Measurements from ENCODE around the gene RTP1.
"Not testable (repeated sequence)": the region's sequence is repeated elsewhere in the genome, so short reads cannot be mapped to it uniquely, and the experiment has no call there.

Gene RTP1, protein sequence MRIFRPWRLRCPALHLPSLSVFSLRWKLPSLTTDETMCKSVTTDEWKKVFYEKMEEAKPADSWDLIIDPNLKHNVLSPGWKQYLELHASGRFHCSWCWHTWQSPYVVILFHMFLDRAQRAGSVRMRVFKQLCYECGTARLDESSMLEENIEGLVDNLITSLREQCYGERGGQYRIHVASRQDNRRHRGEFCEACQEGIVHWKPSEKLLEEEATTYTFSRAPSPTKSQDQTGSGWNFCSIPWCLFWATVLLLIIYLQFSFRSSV

DNA sequence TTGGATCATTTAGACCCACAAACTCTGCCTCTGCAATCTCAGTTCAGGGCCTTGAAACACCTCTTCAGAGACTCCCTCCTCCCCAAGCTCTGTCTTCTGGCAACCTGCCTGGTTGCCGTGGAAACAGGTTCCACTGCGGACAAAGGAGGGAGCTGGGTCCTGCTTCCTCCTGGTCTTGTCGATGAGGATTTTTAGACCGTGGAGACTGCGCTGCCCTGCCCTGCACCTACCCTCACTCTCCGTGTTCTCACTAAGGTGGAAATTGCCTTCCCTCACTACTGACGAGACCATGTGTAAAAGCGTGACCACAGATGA, at the start of gene RTP1:
RTP1 (plus strand) TSS at position 152 of the 315 bp plus-strand sequence; CDS start at position 182, 30 bp downstream.
- no peak for DNase-seq (ENCODE audit: low read depth in 3 of 3)

DNA sequence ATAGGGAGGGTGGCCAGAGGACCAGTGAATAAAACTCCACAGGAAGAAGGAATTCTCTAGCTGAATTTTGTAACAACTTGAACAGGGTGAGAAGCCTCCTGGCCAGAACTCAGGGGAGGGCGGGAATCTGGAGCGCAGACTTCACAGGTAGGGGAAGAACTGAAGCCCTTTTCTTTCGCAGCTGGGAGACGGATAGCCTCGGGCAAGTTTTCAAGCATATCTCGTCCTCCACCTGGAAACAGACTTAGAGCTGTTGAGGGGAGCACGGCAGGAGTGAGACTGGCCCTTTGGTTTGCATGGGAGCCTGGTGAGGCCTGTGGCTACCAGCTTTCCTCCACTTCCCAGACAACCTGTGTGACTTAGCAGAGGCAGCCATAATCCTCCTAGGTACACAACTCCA, 47.1 kb upstream of the RTP1 start:
- DNase-seq (ENCODE audit: low read depth in 3 of 3), result no peak

DNA sequence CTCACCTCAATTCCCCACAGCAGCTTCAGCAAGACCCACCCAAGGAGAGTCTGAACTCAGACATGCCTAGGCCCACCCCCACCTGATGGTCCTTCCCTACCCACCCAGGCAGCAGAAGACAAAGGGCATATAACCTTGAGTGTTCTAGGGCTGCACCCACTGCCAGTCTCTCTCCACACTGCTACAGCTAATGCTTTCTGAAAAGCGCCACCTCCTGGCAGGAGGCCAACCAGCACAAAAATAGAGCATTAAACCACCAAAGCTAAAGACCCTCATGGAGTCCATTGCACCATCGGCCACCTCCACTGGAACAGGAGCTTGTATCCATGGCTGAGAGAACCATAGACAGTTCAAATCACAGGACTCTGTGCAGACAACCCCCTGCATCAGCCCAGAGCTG, 46.7 kb upstream of the RTP1 start:
- peak; percentile 41 to 53 (median 51) for DNase-seq (ENCODE audit: low read depth in 3 of 3)

DNA sequence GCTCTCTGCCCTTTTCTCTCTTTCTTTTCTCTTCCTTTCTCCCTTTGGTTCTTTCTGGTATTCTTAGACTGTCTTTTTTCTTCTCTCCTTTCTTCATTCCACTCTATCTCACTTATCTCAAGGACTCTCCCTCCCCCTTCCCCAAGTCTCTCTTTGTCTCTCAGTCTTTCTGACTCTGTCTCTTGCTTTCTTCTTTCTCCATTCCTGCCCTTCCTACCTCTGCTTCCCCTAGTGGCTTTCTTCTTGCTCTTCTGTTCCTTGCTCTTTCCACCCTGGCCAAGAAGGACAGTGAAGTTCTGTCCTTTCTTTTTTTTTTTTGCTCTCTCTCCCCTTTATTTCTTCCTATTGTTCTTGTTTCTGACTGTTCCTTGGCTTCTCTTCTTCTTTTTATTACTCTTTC, 35.7 kb upstream of the RTP1 start:
- no peak for DNase-seq (ENCODE audit: low read depth in 3 of 3)

DNA sequence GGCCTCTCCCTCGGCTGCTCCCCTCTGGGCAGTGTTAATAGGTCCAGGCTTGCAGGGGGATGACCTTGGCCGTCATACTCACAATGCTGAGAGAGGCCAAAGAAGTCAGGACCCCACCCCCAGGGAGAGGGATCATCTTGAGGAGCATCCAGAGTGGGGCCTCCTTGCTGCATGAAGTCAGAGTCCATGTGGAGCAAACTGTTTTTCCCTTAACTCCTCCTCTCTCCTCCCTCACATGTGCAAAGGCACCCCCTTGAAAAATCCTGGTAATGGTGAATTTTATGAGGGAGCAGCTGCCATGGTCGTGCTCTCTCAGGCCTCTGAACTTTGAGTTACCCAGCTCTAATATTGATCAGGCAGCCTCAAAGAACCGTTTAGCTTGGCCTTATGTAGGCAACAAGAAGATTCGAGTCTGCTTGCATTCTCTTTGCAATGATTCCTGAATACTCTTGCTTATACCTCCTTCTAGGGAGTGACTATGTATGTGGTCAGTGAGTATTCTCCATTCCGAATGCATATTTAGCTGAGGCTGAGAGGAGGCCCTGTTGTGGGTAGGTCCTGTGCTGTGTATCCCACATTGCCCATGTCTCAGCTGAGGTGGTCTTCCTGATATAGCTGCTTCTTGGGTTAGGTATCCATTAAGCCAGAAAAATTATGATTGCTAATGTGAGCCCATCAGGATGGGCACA, 34.9 kb upstream of the RTP1 start:
- no peak for DNase-seq (ENCODE audit: low read depth in 3 of 3)

DNA sequence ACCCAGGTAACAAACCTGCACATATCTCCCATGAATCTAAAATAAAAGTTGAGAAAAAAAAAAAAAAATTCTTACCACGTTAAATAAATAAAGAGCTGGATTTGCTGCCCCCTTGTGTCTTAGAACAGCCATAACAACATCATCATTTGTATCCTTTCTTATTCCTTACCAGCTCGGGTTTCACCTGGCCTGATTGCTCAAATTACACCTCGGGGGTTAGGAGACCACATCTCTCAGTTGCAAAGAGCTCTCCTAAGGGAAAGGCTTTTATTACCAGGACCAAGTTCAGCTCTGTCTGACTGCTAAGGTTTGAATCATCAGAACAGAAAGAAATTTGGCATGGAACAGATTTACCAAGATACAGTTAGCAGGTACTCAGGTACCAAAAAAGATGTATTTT, 32.1 kb upstream of the RTP1 start:
- peak in 1 of 3 donors; percentile 20 for DNase-seq (ENCODE audit: low read depth in 3 of 3)

DNA sequence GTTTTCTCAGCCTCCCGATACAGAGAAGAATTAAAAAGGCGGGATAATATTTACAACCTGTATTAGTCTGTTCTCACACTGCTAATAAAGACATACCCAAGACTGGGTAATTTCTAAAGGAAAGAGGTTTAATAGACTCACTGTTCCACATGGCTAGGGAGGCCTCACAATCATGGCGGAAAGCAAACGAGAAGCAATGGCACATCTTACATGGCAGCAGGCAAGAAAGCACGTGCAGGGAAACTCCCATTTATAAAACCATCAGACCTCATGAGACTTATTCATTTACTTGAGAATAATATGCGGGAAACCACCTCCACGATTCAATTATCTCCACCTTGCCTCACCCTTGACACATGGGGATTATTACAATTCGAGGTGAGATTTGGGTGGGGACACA, 30.5 kb upstream of the RTP1 start:
- no peak for DNase-seq (ENCODE audit: low read depth in 3 of 3)

DNA sequence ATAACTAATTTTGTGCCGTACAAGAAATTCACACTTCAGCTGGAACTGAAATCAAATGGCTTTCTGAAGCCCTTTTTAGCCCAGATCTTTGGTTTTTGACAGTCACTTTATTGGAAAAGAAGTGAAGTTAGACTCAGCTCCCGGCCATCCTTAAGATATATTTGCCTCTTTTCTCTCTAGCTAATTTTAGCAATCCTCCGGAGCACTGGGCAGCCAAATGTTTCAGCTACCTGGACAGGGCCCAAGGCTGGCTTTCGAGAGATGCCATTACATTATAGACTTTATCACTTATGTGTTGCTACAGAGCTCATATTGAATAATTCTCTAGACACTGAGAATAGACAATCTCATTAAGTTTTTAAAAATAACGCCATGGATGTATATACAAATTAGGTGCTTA, 29.5 kb upstream of the RTP1 start:
- no peak for DNase-seq (ENCODE audit: low read depth in 3 of 3)

DNA sequence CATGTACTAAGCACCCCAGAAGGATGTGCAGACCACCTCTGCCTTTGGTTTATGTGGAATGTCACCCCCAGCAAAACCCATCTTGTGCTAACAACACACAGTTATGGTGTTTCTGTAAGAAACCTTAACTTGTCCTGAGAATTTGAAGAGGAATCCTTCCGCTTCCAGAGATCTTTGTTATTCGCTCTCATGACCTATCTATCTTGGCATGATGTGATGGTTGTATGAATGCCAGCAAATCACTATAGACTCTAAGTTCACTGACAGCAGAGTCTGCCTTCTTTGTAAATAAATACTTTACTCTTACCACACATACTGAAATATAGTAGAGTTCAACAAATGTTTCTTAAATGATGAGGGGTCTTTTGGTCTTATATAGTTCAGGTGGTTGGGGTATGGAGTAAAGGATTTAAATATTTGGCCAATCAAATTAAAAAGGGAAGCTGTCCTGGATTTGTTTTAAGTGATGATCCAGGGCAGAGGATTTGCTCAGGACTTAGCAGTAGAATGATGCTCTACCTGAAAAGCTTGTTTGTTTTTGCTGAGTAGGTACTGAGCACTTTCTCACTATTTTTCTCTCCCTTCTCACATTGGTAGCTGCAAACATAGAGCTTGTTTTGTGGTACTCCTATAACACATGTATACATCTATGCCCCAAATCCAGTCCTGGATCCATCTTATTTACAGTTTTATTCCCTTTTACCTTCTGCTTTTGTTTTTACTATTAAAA, 27.9 kb upstream of the RTP1 start:
- DNase-seq (ENCODE audit: low read depth in 3 of 3), result no peak

DNA sequence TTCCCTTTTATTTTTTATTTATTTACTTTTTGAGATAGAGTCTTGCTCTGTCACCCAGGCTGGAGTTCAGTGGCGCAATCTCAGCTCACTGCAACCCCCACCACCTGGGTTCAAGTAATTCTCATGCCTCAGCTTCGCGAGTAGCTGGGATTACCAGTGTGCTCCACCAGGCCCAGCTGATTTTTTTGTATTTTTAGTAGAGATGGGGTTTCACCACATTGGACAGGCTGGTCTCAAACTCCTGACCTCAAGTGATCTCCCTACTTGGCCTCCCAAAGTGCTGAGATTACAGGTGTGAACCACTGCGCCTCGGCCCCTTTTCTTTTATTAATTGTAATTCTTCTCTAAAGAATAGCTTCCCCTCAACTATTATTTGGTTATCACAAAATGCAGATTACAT, 26.4 kb upstream of the RTP1 start:
- not testable (repeated sequence) for DNase-seq (ENCODE audit: low read depth in 3 of 3)

DNA sequence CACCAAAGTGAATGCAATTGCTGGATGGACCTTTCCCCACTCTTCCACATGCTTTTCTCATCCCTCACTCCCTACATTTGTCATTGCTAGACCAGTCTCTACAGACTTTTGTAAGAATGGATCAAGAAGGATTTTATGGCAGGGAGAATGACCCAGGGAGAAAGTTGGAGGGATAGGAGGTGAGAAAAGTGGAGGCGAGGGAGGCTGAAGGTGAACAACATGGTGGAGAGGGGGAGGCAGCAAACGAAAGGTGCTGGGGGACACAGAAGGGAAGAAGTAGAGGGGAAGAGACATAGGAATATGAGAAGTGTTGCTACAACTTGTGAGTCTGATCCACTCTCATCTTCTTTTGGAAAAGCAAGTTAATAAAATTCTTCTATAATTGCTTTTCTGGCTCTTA, 24.4 kb upstream of the RTP1 start:
- DNase-seq (ENCODE audit: low read depth in 3 of 3), result no peak

DNA sequence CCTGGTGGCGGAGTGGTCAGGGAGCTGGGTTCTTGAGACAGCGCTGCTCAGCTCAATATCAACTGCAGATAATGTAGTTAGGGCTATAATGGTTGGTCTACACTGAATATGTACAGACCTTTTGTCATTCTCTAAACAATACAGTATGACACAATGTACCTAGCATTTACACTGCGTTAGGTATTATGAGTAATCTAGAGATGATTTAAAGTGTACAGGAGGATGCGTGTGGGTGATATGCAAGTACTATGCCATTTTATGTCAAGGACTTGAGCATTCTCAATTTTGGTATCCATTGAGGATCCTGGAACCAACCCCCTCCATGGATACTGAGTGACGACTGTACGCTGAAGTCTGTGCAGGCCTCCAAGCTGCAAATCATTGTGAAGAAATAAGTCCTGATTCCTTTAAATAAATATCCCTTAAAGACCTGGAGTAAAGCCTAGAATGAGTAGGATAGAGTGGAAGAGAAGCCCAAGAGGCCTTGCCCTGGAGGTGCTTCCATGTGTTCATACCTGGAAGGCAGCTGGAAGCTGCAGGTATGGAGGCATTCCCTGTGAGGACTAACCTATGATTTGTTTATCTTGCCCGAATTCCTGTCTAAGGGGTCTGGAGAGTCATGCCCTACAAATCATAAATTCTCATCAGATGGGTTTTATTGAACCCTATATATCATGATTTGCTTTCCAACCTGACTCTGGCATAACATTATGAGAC, 15.7 kb upstream of the RTP1 start:
- no peak for DNase-seq (ENCODE audit: low read depth in 3 of 3)

DNA sequence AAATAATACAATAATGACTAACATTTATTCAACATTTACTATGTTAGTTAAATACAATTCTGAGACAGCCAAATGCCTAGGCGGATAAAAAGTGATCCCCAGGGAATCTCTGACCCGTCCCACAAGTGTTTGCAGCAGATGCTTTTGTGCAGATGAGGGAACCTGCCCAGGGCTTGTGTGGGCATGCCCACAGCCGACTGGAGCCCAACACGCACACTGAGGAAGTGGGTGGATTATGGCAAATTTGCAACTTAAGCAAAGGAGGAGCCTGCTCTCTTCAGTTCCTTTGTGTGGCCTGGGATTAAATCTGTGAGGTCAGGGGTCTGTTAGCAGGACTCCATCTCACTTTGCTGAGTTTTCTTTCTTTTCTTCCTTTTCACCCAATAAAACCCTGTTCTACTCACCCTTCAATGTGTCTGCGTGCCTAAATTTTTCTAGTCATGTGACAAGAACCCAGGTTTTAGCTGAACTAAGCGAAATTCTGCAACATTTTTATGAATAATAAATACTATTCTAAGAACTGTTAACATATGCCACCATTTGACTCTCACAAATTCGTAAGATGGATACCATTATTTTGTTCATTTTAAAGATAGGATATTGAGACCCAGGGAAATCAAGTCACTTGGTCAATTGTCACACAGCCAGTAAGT, 13.9 kb upstream of the RTP1 start:
- DNase-seq (ENCODE audit: low read depth in 3 of 3), result no peak

DNA sequence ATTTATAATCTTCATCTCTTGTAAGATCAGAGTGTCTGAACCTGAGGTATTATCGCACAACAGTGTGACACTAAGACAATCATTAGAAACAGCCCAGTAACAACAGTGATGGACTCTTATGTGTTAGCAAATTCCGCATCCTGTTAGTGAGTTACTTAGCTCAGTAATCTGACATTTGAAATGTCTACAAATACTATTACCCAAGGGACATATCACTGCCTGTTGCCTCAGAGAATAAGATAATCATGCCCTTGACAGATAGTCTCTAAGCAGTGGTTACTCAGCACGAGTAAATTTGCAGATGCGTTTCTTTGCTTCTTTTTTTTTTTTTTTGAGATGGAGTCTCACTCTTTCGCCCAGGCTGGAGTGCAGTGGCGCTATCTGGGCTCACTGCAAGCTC, 13.4 kb upstream of the RTP1 start:
- no peak for DNase-seq (ENCODE audit: low read depth in 3 of 3)

DNA sequence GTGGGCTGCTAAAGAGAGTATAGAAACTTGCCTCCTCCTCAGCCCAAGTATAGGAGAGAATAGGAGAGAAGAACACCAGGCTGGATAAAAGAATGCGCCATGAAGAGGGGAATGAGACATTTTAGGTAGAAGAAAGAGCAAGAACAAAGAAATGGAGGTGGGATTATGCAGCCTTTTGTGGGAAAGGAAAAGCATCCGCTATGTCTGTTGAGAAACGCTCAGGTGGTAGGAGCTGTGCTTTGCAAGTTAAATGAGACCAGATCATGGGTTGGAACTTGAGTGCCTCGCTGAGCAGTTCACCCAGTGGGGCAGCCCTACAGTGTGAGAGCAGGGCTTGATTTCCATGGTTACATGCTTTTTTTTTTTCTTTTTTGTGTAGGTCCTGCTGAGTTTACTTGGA, 11.5 kb upstream of the RTP1 start:
- no peak for DNase-seq (ENCODE audit: low read depth in 3 of 3)

DNA sequence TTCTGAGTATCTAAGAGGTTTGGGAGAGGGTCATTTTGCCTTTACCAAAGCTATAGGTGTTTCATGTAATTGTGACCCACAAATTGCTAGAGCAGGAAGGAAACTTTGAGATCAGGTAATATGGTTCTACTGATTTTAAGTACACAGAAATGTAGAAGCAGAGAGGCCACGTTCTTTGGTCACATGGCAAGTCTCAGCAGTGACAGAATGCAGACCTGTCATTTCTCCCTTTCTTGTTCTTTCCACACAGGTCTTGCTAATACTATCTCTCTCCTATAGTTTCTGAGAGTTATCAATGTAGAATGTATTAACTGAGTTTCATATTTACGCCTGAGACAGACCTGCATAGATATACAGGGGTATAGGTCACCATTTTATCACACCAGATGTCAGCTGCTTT, 10.9 kb upstream of the RTP1 start:
- no peak for DNase-seq (ENCODE audit: low read depth in 3 of 3)

DNA sequence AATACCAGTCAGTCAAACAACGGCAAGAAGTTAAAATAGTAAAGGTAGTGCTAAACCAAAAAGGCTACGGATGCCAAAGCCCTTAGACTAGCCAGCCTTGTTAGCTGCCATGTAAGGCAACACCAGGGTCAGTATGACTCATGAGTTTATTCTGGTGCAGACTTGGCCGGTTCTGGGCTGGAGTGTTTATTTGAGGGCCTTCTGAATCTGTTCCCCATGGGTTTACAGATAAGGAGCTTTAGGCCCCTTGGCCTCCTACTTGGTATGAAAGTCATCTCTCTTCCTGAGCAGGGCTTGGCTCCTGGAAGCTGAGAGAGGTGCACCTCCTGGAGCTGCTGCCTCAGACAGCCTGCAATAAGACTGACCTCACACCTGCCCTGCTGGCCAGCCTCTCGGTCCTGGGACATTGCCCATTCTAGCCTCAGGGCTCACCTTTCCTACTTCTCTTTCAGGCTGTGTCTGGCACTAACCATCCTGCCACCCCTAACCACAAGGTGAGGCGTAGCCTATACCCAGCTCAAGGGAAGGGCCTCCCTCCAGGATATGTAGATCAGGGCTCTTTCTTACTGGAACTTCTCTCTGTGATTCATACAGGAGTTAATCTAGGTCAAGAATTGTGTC, 10.4 kb upstream of the RTP1 start:
- DNase-seq (ENCODE audit: low read depth in 3 of 3), result no peak

DNA sequence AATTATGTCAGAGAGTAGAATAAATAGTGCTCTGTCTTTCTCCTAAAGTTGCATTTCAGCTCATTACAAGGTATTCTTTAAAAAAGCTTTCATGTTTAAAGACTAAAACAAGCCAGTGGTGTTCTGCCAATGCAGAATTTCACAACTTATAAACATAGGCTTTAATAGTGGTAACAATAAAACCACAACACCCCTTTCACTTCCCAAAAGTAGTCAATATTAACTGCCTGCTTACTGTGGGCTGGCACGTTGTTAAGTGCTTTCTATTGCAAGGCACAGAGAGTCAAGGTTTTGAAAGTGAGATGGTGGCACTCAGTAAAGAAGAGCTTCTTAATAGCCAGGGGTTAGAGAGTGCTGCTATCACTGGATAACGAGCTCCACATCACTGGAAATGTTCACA, 8.4 kb upstream of the RTP1 start:
- no peak for DNase-seq (ENCODE audit: low read depth in 3 of 3)

DNA sequence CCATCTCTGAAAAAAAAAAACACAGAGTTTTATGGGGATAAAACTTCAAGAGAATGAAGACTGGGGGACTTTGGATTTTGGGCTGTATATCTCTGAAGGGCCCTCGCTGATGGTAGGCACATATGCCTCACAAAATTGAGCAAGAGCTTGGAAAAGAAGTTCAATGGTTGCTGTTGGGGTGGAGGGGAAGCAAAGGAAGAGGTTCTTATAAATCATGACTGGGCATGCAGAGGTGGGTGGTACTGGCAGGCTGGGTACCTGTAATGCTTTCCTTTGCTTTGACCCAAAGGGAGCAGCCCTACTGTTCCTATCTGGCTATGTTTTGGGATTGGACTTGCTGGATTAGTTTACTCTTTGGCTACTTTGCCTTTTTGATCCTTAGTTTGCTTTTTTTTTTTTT, 6.0 kb upstream of the RTP1 start:
- no peak for DNase-seq (ENCODE audit: low read depth in 3 of 3)

DNA sequence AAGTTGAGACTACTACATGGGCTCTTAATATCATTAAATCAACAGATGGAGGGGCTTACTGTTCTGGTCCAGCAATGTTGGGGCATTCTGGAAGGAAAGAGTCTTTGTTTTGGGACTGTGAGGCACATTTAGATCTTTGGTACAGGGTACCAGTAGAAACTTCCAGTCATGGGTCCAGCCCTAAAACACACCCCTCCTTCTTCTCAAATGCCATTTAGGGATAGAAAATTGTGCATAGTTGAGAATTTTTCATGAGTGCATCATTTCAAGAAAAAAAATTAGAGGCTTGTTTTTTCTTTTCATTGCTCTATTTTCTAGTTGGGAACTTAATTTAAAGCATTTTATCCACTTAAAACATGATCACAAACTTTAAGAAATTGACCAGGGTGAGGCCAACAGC, 4.1 kb upstream of the RTP1 start:
- no peak for DNase-seq (ENCODE audit: low read depth in 3 of 3)

DNA sequence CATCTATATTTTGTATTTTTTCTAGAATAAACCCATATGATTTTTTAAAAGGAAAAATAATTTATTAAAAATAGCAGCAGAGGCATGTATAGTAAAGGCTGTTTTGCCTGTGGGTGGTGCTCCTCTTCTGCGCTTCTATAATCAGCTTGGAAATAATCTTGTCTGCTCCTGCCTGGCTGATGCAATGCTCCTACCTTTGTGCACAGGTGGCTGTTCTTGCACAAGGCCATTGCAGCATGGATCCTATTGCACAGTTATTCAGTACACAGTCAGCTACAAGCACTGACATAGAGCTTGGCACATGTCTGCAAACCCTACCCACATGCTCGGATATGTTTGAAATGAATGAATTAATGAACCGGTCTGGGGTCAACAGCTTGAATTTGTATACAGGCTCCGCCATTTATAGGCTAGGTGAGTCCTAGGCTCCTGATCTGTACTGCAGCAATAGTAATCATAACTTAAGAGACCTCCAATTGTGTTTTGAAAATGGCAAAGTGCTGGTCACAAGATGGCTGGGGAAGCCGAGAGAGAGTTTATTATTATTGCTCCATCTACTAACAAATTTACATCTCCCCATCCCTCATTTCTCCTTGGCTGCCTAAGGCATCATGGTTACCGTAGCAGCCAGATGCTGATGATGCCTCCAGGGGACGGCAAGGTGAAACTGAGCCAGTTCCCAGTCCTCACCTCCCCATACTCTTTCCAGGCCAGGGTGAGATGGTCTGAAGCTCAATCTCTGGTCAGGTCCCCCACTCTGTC, 532 bp upstream of the RTP1 start:
- DNase-seq (ENCODE audit: low read depth in 3 of 3), result no peak
